G401 (cell line): ENCODE results near the gene ZNG1A. TPM values are rescaled to one million over a fixed set of nuclear protein-coding genes. Genes with fewer than 3 reads are reported as not detected.
"Not testable (repeated sequence)": the region's sequence is repeated elsewhere in the genome, so short reads cannot be mapped to it uniquely, and the experiment has no call there.

Source experiments
- DNase-seq: peaks from one replicate; pipeline ENCODE4 v3.0.0-alpha.2; 2015; ENCODE audit warnings: low spot score
- in situ Hi-C: cut with HindIII; loops from 2 replicates; pipeline ENCODE4 v1.10.0; 2016; ENCODE audit warnings: low sequenced_read_pairs, mixed read lengths
- total RNA-seq: library from RNA; depleted of rRNA; stranded (reverse); fragments of >200 nt; shearing (Covaris generic); gene quantifications from 2 replicates; pipeline ENCODE4 v1.2.3, GENCODE V29; 2014

ZNG1A gene
- total RNA-seq, 1 experiment from 2014 or later = 48.3 TPM

- DNase-seq, in situ Hi-C loops: not testable (repeated sequence)
These were observed 69.9 kb downstream of the ZNG1A start for GRCh38 chr9:108742-109495.

GRCh38 chr9:105991-106390, 72.9 kb downstream of the ZNG1A start:
- in situ Hi-C loops, DNase-seq: not testable (repeated sequence)

- DNase-seq, in situ Hi-C loops: not testable (repeated sequence)
These were observed 78.4 kb downstream of the ZNG1A start for GRCh38 chr9:100430-100829.

GRCh38 chr9:99867-100266, 79.0 kb downstream of the ZNG1A start:
- DNase-seq, in situ Hi-C loops: not testable (repeated sequence)

GRCh38 chr9:98775-99174, 80.1 kb downstream of the ZNG1A start:
- in situ Hi-C loops, DNase-seq: not testable (repeated sequence)

- in situ Hi-C loops, DNase-seq: not testable (repeated sequence)
These were observed 83.9 kb downstream of the ZNG1A start for GRCh38 chr9:94992-95391.

- in situ Hi-C loops, DNase-seq: not testable (repeated sequence)
These were observed 84.5 kb downstream of the ZNG1A start for GRCh38 chr9:94323-94722.

GRCh38 chr9:93909-94308, 84.9 kb downstream of the ZNG1A start:
- DNase-seq, in situ Hi-C loops: not testable (repeated sequence)

- in situ Hi-C loops = not testable (repeated sequence)
These were observed 88.0 kb downstream of the ZNG1A start for GRCh38 chr9:90851-91250.

GRCh38 chr9:88396-89037, 90.3 kb downstream of the ZNG1A start:
- in situ Hi-C loops, DNase-seq: not testable (repeated sequence)

More at GRCh38 chr9:90851-91250, 88.0 kb downstream of the ZNG1A start:
- not testable (repeated sequence) for DNase-seq

- in situ Hi-C loops, DNase-seq: not testable (repeated sequence)
These were observed 91.0 kb downstream of the ZNG1A start for GRCh38 chr9:87860-88259.

GRCh38 chr9:87105-87504, 91.8 kb downstream of the ZNG1A start:
- in situ Hi-C loops, DNase-seq: not testable (repeated sequence)

GRCh38 chr9:86697-87096, 92.2 kb downstream of the ZNG1A start:
- DNase-seq, in situ Hi-C loops: not testable (repeated sequence)

GRCh38 chr9:82932-83689, 95.7 kb downstream of the ZNG1A start:
- in situ Hi-C loops, DNase-seq: not testable (repeated sequence)

- in situ Hi-C loops, DNase-seq: not testable (repeated sequence)
These were observed 100.5 kb downstream of the ZNG1A start for GRCh38 chr9:78333-78732.

GRCh38 chr9:76389-76788, 102.5 kb downstream of the ZNG1A start:
- DNase-seq, in situ Hi-C loops: not testable (repeated sequence)

GRCh38 chr9:73900-74525, 104.8 kb downstream of the ZNG1A start:
- DNase-seq, in situ Hi-C loops: not testable (repeated sequence)

GRCh38 chr9:73076-73899, 105.6 kb downstream of the ZNG1A start:
- DNase-seq, in situ Hi-C loops: not testable (repeated sequence)
